H7 (cell line): ENCODE data around the gene GABBR2. TPM values are rescaled to one million over a fixed set of nuclear protein-coding genes. Genes with fewer than 3 reads are reported as not detected.

ENCODE experiments used
- DNase-seq: peaks from one replicate; pipeline ENCODE4 v3.0.0; 2012
- H3K27me3 ChIP-seq: 2 replicates; pipeline ENCODE4 v1.6.0; 2011; ENCODE audit warnings: mild to moderate bottlenecking, low read length; ENCODE audit not compliant: control insufficient read depth, insufficient read depth
- H3K36me3 ChIP-seq: replicated peaks from 2 replicates; pipeline ENCODE4 v1.5.1; 2011; ENCODE audit warnings: low read length; ENCODE audit not compliant: control insufficient read depth, insufficient read depth
- H3K4me3 ChIP-seq: 2 replicates; pipeline ENCODE4 v1.5.1; 2011; ENCODE audit warnings: low read depth, mild to moderate bottlenecking, control low read depth, low read length, moderate library complexity; ENCODE audit not compliant: insufficient read depth
- total RNA-seq: library from RNA; depleted of rRNA; stranded (reverse); fragments of >200 nt; shearing (Covaris generic); gene quantifications from 2 replicates; pipeline ENCODE4 v1.2.3, GENCODE V29; 2014

The GABBR2 gene
- total RNA-seq, 1 experiment from 2014 or later = 0.66 TPM

DNA sequence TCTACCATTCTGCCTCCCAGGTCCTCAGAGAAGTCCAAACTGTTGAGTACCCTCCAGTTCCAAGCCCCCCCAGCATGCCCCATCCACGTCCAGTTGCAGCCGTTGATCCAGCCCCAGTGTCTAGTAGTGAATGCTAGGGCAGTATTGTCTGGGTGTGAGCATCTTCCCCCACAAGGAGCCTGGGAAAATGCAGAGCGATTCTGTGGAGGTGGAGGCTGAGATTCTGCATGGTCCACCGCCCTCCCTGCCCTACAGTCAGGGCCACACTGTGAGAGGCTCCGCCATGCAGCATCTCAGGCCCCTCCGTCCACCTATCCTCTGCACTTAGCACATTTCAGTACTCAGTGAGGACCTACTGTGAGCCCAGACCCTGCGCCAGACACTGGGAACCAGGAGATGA lies 135.9 kb downstream of the GABBR2 start:
- H3K4me3 ChIP-seq = no peak overlapping the region
- H3K36me3 ChIP-seq = no peaks in the 10 kb centered on the region
- no peaks in the 10 kb centered on the region for H3K27me3 ChIP-seq
- DNase-seq = no peak

DNA sequence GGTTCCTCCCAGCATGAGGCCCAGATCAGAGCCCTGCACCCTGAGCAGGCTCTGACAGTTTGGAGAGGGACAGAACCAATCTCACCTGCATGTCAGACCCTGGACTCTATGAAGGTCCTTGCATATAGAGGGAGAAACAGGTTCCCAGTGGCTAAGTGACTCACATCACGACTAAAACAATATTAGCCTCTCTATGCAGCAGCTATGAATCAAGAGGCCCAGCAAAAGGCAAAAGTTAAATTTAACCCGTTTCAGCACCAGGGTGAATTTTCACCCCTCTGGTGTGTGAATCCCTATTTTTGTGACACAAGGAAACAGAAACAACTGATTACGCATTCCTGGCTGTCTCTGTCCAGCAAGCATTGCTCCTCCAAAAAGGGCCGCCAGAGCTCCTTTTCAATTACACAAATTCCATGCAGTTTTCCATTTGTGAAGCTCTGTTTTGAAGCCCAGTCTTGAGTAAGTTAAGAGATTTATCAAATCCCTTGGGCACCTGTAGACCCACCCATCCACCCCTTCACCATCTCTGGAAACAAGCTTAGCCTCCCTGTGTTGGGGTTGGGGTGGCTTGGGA lies 136.6 kb downstream of the GABBR2 start:
- Histone ChIP-seq H3K4me3 (no peak overlapping the region), H3K27me3 (no peaks in the 10 kb centered on the region), H3K36me3 (no peaks in the 10 kb centered on the region)
- DNase-seq = no peak

DNA sequence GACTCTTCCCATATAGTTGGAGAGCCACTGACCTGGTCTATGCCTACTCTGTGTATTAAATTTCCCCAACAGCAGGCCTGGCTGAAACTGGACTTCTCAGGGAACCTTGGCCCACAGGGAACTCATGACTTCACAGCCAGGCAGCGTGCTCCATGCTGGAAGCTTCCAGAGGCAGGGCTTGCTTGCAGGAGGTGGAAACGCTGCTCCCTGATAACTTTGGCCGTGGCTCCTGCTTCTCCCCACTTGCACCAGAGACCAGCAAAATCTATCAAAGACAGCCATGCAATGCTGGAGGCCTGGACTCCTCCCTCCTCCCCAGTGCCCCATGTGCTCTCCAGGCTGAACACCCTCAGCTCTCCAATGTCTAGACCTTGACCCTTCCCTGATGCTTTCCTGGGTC lies 137.1 kb downstream of the GABBR2 start:
- H3K4me3 ChIP-seq = no peak overlapping the region
- no peaks in the 10 kb centered on the region for H3K27me3 ChIP-seq
- no peaks in the 10 kb centered on the region for H3K36me3 ChIP-seq
- no peak for DNase-seq

- Histone ChIP-seq H3K27me3 (no peaks in the 10 kb centered on the region), H3K4me3 (no peak overlapping the region), H3K36me3 (no peaks in the 10 kb centered on the region)
- DNase-seq = peak; percentile 73
Observed at GRCh38 chr9:98570663-98571440, 137.9 kb downstream of the GABBR2 start.

- DNase-seq = no peak
- Histone ChIP-seq H3K36me3 (no peaks in the 10 kb centered on the region), H3K27me3 (no peaks in the 10 kb centered on the region), H3K4me3 (no peak overlapping the region)
Observed at GRCh38 chr9:98570055-98570454, 138.7 kb downstream of the GABBR2 start.

DNA sequence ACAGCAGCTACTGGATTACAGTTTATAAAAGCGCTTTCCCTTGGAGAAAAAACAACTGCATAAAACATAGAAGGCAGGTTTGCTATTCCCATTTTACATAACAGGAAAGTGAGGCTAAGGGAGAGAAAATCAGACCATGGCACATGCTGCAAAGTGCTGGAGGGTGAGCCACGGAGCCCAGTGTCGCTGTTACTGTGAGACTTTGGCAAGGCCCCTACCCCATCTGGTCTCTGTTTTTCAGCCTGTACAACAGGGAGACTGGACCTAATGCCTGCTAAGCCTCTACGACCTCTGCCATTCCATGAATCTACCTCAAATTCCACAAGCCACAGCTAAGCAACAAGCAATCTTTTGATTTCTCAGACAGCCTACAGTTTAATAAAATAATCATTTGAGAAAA lies 139.2 kb downstream of the GABBR2 start:
- H3K27me3 ChIP-seq = no peaks in the 10 kb centered on the region
- no peaks in the 10 kb centered on the region for H3K36me3 ChIP-seq
- H3K4me3 ChIP-seq = no peak overlapping the region
- no peak for DNase-seq

- H3K36me3 ChIP-seq = no peaks in the 10 kb centered on the region
- no peak overlapping the region for H3K4me3 ChIP-seq
- DNase-seq = no peak
- no peaks in the 10 kb centered on the region for H3K27me3 ChIP-seq
Observed at GRCh38 chr9:98568909-98569469, 139.7 kb downstream of the GABBR2 start.

- DNase-seq = no peak
- Histone ChIP-seq H3K36me3 (no peaks in the 10 kb centered on the region), H3K4me3 (no peak overlapping the region), H3K27me3 (no peaks in the 10 kb centered on the region)
Observed at GRCh38 chr9:98568234-98568908, 140.4 kb downstream of the GABBR2 start.

- Histone ChIP-seq H3K27me3 (no peaks in the 10 kb centered on the region), H3K36me3 (no peaks in the 10 kb centered on the region), H3K4me3 (no peak overlapping the region)
- no peak for DNase-seq
Observed at GRCh38 chr9:98567540-98568233, 141.0 kb downstream of the GABBR2 start.

- H3K4me3 ChIP-seq = no peak overlapping the region
- DNase-seq = no peak
- H3K36me3 ChIP-seq = no peaks in the 10 kb centered on the region
- no peaks in the 10 kb centered on the region for H3K27me3 ChIP-seq
Observed at GRCh38 chr9:98565152-98566135, 143.3 kb downstream of the GABBR2 start.

- no peak for DNase-seq
- Histone ChIP-seq H3K27me3 (no peaks in the 10 kb centered on the region), H3K36me3 (no peaks in the 10 kb centered on the region), H3K4me3 (no peak overlapping the region)
Observed at GRCh38 chr9:98564714-98565113, 144.0 kb downstream of the GABBR2 start.

- no peak for DNase-seq
- no peak overlapping the region for H3K4me3 ChIP-seq
- no peaks in the 10 kb centered on the region for H3K27me3 ChIP-seq
- H3K36me3 ChIP-seq = no peaks in the 10 kb centered on the region
Observed at GRCh38 chr9:98563988-98564387, 144.7 kb downstream of the GABBR2 start.

DNA sequence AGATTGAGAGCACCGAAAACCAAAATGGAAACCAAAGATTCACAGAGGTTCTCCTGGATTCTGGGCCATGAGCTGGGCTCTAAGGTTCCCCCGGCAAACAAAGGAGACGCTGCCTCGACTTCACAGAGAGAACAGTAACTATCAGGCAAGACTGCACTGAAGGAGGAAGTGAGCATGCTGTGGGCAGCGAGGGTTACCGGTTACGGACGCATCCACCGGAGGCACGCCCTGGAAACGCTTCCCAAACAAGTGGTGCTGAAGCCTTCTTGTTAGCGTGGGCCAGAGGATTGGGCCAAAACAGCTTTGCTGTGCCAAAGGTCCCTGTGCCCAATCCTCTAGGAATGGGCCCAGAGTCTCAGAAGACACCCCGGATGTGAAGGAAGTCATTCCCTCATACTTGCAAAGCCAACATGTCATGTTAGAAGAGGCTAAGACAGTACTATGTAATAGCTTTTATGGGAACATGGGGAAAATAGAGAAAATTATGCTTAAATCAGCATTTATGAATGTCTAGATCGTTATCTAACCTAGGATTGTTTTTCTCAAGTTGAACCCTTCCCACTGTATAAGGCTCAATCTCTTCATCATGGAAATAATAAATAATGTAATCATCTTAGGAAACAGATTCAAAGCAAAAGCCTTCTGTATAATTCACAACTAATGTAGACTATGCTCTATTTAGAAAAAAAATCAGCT lies 145.4 kb downstream of the GABBR2 start:
- H3K4me3 ChIP-seq = no peak overlapping the region
- no peaks in the 10 kb centered on the region for H3K27me3 ChIP-seq
- no peak for DNase-seq
- no peaks in the 10 kb centered on the region for H3K36me3 ChIP-seq
